GM12864 (cell line): ENCODE data around the gene CYB5A.

Experiments used
- DNase-seq: peaks from one replicate; pipeline ENCODE4 v3.0.0-alpha.2; 2011; ENCODE audit warnings: low read depth
- H3K4me3 ChIP-seq: 2 replicates; pipeline ENCODE4 v1.5.1; 2011; ENCODE audit warnings: mild to moderate bottlenecking, low read depth, low read length, control low read depth
- TF ChIP-seq, protein P1 (sequence below): IDR thresholded peaks from 2 replicates; pipeline ENCODE4 v1.5.1; 2011; ENCODE audit warnings: low read depth, mild to moderate bottlenecking, moderate library complexity, low read length, control low read depth, inconsistent platforms; ENCODE audit errors: missing control alignments

CYB5A gene

DNA sequence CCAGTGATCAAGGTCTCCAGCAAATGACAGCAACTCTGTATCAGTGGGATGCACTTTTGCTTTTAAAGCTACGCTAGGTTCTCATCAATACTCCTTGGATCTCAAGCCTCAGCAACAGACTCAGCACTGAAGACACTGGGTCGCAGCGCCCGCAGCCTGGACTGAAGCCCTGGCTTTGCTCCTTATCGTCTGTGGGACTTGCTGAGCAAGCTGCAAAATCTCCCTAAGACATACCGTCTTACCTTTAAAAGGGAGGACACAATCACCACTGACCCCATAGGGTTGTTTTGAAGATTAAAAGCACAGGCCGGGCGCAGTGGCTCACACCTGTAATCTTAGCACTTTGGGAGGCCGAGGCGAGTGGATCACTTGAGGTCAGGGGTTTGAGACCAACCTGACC, 8.1 kb downstream of the CYB5A start:
- no peak for DNase-seq
- H3K4me3 ChIP-seq: no peak overlapping the region
- TF ChIP-seq, protein P1, sequence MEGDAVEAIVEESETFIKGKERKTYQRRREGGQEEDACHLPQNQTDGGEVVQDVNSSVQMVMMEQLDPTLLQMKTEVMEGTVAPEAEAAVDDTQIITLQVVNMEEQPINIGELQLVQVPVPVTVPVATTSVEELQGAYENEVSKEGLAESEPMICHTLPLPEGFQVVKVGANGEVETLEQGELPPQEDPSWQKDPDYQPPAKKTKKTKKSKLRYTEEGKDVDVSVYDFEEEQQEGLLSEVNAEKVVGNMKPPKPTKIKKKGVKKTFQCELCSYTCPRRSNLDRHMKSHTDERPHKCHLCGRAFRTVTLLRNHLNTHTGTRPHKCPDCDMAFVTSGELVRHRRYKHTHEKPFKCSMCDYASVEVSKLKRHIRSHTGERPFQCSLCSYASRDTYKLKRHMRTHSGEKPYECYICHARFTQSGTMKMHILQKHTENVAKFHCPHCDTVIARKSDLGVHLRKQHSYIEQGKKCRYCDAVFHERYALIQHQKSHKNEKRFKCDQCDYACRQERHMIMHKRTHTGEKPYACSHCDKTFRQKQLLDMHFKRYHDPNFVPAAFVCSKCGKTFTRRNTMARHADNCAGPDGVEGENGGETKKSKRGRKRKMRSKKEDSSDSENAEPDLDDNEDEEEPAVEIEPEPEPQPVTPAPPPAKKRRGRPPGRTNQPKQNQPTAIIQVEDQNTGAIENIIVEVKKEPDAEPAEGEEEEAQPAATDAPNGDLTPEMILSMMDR: no peak

DNA sequence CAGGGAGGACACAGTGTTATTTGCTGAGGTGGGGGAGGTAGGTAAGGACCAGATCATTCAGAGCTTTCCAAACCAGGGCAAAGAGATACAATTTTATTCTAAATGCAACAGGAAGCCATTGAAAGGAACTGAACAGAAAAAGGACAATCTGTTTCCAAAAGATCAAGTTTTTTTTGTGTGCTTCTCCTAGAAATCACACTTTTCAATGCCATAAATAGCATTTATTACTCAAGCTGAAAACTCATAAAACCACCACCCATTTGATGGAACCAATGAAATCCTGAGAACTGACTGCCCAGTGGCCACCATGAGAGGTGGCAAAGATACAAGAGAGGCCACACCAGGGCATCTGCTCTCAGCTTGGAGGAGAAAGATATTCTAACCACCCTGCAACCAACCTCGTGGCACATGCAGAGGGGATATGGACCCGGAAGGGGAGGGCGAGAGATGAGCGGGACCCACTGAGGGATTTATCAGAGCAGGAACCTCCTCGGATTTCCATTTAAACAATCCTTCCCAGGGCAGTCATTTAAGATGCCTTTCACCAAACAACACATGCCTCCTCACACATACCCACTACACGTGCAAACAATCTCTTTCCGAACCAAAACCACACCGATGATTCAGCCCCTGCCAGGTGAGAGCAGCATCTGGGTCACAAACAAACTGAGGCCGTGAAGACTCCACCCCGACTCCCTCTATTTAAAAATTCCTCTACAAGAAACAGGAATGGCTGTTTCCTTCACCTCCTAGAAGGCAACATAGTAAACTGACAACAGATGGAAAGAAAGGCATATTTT, 8.8 kb downstream of the CYB5A start:
- H3K4me3 ChIP-seq: no peak overlapping the region
- DNase-seq: no peak
- TF ChIP-seq, protein P1: no peak

DNA sequence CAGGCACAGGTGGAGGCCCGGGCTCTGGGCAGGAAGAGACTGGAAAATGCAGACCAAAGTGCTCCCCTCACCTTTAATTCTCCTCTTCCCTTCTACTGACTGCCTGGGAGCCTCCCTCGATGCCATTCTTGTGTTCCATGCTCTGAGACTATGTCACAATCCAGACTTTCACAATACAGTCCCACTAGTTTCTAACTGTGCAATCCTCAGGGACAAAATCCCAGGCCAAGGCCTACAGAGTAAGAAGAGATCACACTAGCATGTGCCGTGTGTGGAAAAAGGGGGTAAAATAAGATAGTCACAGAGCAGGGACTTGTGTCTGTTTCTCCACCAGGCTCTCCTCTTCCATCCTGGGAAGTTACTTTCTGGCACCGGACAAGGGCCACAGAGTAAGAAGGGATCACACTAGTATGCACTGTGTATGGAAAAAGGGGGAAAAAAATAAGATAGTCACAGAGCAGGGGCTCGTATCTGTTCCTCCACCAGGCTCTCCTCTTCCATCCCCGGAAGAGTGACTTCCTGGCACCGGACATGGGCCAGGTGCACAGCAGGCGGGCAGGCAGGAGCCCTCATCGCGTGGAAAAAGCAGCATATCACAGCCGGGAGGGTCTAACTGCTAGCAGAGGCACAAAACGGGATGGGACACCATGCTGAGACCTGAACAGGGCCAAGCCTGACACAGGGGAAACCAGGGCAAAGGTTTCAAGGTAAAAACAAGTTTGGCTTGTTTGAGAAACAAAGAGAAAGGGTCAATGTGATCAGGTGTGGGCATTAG, 9.6 kb downstream of the CYB5A start:
- no peak for DNase-seq
- TF ChIP-seq, protein P1: no peak
- no peak overlapping the region for H3K4me3 ChIP-seq

DNA sequence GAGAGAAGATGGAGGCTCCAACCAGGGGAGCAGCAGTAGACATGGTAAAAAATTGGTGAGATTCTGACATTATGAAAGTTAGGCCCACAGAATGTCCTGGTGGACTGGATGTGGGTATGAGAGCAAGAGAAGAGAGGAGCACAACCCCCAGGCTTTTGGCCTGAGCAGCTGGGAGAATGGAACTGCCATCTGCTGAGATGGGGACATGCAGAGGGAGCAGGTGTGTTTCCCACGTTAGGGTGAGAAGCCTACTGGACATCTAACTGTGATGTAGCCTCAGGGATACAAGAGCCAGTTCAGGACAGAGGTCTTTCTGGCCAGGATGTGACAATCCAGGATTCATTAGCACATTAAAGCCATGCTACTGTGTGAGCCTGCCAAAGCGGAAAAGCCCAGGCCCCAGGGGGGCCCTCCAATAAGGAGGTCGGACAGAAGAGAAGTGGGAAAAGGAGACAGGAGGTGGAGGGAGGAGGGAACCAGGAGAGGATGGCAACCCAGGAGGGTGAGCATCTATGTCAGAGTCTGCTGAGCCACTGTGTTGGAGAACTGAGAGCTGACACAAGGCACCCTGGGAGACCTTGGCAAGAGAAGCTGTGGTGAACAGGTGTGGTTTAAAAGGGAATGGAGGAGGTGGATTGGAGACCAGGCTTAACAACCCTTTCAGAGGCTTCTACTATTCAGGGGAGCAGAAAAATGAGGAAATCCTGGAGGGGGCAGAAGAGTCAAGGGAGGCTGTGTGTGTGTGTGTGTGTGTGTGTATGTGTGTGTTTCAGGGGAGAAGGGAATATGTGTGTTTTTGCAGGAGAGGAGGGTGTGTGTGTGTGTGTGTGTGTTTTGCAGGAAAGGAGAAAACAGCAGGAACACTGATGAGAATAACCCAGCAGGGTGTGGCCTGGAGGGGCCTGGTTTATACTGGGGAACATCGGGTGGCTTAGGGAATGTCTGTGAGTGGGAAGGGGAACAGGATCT, 10.5 kb downstream of the CYB5A start:
- H3K4me3 ChIP-seq: no peak overlapping the region
- TF ChIP-seq, protein P1: no peak
- DNase-seq: no peak

DNA sequence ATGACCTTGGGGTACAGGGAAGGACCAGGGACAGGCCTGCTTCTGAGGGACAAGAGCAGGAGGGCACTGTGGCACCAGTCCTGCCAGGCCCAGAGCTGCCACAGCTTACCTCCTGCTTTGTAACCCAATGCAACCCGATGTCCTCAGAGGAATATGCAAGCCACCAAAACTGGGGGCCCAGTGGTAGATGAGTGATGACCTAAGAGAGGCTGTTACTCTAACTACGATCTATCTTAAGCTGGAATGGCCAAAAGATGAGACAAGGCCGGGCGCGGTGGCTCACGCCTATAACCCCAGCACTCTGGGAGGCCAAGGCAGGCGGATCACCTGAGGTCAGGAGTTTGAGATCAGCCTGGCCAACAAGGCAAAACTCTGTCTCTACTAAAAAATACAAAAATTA, 12.8 kb downstream of the CYB5A start:
- TF ChIP-seq, protein P1: no peak
- DNase-seq: no peak
- no peak overlapping the region for H3K4me3 ChIP-seq

DNA sequence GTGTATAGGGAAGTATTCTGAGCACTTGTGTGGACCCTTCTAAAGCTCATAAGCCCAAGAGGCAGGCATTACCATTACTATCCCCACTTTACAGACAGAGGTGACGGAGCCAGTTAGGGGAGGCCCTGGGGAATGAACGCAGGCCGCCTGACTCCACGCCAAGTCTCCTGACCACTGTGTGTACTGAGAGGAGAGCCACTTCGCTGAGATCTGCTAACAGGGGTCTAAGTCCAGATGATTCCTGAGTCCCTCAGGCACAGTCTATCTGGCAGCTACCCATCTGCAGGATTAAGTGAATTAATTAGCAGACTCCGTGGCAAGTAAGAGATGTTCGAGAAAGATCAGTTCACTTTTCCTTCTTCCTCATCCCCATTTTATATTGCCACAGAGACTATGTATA, 13.7 kb downstream of the CYB5A start:
- no peak overlapping the region for H3K4me3 ChIP-seq
- DNase-seq: no peak
- TF ChIP-seq, protein P1: no peak
